Hematopoietic multipotent progenitor cell treated with erythropoietin and hydrocortisone succinate and interleukin-3 and kit ligand, for 6 days (in vitro differentiated cells): ENCODE data around the gene NHEJ1.

ENCODE experiments used
- DNase-seq: peaks from one replicate; pipeline ENCODE4 v3.0.0-alpha.2; 2015

NHEJ1 gene

DNA sequence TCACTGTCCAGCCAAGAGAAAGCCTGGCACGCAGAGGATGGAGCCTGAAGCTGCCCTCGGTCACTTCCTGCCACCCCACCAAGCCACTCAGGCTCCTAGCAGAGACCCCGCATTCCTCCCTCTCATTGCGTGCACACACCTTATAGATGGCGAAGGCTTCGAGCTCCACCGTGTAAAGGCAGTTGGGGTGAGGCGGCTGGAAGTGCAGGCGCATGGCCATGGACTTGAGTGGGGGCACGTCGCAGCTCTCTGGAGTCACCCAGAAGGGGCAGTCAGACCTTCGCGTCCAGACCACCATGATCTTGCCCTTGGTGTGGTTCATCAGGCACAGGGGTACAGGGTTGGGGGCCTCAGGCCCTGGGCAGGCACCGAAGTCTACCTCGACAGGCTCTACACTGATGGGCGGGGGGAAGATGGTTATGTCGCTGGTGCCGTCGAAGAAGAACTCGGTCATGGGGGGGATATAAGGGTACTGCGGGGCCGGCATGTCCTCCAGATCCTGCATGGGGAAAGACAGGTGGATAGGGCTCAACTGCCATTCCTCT lies 133.0 kb downstream of the NHEJ1 start:
- DNase-seq: no peak

GRCh38 chr2:219026946-219027345 lies 133.7 kb downstream of the NHEJ1 start:
- no peak for DNase-seq

DNA sequence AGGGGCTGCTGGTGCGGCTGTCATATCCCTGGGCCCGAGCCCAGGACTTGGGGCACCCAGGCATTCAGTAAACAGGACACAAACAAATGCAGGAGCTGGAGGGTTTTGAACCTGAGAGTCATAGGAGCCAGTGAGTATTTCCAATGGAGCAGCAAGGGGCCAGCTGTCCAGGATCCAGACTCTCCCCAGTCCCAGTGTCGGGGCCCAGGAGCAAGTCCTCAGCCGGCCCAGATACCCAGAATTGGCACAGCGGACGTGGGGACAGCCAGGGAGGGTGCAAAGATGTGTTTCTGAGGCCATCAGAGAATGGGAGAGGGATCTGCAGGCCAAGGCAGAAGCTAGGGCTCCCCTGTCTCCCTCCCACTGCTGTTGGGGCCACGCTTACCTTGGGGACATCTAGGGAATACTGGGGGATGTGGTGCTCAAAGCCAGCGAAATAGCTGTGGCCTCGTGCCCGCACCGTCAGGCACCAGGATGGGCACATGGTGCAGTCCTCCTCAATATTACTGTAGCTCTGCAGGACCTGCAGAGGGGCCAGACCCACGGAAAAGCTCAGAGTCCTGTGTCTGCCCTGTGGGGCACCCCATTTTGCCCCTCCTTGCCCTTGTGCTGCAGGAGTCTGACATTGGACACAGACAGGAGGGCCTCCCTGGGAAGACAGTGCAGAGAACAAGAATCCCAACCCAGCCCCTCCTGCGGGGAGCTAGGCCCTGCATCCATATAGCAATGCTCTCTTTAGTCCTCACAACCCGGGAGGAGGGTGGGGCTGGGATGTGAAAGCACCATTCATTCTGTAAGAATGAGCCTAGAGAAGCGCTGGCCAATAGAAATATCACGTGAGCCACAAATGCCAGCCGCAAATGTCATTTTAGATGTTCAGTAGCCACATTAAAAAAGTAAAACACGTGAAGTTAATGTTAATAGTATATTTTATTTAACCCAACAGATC lies 134.7 kb downstream of the NHEJ1 start:
- no peak for DNase-seq
